Measurements from ENCODE around the gene EIPR1. TPM values are rescaled to one million over a fixed set of nuclear protein-coding genes. Genes with fewer than 3 reads are reported as not detected.

Gene EIPR1
- total and polyA plus RNA-seq, 4 donors: 26.2 to 45.4 (median 36.1) TPM

DNA sequence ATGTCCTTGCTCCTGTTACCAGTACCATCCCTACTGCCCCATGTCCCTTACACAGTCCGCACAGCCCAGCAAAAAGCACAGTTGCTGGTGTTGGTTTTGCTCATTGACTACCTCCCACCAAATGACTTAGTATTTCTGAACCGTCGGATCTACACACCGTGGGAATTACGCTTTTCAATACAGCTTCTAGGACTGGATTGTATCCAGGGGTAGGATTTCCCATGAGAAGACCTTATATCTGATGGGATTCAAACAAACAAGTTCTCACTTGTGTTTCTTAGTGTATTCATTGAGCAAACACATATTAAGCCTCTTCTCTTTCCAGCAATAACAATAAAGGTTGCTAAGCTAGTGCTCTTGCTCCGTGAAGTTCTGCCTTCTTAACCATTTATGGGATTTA lies 27.7 kb upstream of the EIPR1 start:
- H3K27ac ChIP-seq (ENCODE audit: low read depth, low read length): peak overlapping the region; percentile 6
- DNase-seq (ENCODE audit: low read depth in 4 of 6, low spot score in 6 of 6): peak in 2 of 6 donors; percentile 53 to 72
- no peak overlapping the region for H3K4me3 ChIP-seq (ENCODE audit: low read depth, low read length)
- H3K36me3 ChIP-seq (ENCODE audit: control insufficient read depth, insufficient read depth, low read length): peaks cover 27% of the 10 kb centered on the region
- no peaks in the 10 kb centered on the region for H3K9me3 ChIP-seq (ENCODE audit: control insufficient read depth, insufficient read depth, low read length)
- WGBS (ENCODE audit: insufficient coverage): no CpG with 5 or more reads among the region's 6 CpGs
- H3K4me1 ChIP-seq (ENCODE audit: control insufficient read depth, insufficient read depth, low read length): peaks cover 27% of the 10 kb centered on the region
- no peaks in the 10 kb centered on the region for H3K27me3 ChIP-seq (ENCODE audit: control insufficient read depth, insufficient read depth, low read length)

DNA sequence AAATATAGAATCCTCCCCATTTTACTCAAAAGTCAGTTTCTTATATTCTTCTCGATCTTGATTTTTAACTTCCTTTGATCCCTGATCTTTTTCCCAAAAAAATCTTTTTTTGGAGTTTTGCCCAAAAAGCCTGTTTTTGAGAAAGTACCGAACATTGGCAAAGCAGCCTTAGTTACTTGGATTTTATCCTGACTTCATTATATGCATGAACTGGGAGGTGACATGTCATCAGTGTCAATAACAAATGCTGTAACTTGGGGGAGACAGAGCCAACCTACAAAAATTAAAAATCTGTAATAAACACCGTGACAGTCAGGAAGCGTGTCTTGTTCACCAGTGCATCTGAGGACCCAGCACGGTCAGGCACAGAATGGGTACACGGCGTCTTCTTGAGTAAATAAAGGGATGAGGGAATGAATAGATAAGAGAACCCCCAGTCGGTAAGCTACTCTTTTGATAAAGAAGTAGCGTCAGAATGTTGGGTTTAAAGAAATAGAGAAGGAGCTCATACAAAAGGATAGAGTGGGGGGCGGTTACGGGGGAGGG lies 26.8 kb upstream of the EIPR1 start:
- Histone ChIP-seq H3K4me3 (ENCODE audit: low read depth, low read length) (no peak overlapping the region), H3K4me1 (ENCODE audit: control insufficient read depth, insufficient read depth, low read length) (peaks cover 36% of the 10 kb centered on the region), H3K27ac (ENCODE audit: low read depth, low read length) (peak overlapping the region; percentile 6), H3K36me3 (ENCODE audit: control insufficient read depth, insufficient read depth, low read length) (peaks cover 28% of the 10 kb centered on the region), H3K27me3 (ENCODE audit: control insufficient read depth, insufficient read depth, low read length) (no peaks in the 10 kb centered on the region), H3K9me3 (ENCODE audit: control insufficient read depth, insufficient read depth, low read length) (no peaks in the 10 kb centered on the region)
- peak in 1 of 6 donors; percentile 58 for DNase-seq (ENCODE audit: low read depth in 4 of 6, low spot score in 6 of 6)
- 70% methylated on average over 10 of the region's 11 CpGs for WGBS (ENCODE audit: insufficient coverage)

DNA sequence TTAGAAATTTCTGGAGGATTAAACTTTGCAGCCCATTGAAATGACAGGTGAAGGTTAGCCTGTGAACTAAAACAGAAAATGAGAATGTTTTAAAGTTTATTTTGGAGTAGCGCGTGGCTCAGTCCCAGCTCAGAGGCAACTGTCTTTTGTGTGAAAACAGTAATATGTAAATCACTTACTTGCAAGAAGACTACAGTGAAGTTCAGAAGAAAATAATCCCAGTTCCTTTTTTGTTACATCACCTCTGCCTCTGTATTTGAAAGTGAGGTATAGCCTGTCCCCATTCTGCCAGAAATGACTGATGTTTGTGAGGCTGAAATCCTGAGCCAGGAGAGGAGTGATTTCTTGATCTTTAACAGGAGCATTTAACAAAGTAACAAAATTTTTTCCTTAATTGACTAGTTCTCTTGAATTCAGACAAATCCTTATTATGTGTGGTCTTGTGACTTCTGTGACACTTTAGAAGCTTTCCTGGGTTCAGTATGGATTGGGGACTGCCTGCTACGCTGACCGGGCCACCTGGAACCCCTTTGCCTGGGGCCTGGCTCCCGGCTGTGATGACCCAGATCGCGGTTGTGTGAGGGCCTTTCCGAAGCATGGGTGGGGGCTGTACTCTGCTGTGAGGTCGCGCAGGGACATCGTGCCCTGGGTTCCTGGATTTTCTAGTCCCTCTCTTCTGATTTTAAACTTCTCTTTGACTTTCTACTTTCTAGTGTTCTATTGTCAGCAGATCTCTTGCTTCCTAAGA lies 26.1 kb upstream of the EIPR1 start:
- Histone ChIP-seq H3K27ac (ENCODE audit: low read depth, low read length) (peak overlapping the region; percentile 6), H3K9me3 (ENCODE audit: control insufficient read depth, insufficient read depth, low read length) (no peaks in the 10 kb centered on the region), H3K27me3 (ENCODE audit: control insufficient read depth, insufficient read depth, low read length) (no peaks in the 10 kb centered on the region), H3K4me1 (ENCODE audit: control insufficient read depth, insufficient read depth, low read length) (peaks cover 42% of the 10 kb centered on the region), H3K36me3 (ENCODE audit: control insufficient read depth, insufficient read depth, low read length) (peaks cover 26% of the 10 kb centered on the region), H3K4me3 (ENCODE audit: low read depth, low read length) (no peak overlapping the region)
- DNase-seq (ENCODE audit: low read depth in 4 of 6, low spot score in 6 of 6): no peak
- 39% methylated on average over 6 of the region's 11 CpGs for WGBS (ENCODE audit: insufficient coverage)

DNA sequence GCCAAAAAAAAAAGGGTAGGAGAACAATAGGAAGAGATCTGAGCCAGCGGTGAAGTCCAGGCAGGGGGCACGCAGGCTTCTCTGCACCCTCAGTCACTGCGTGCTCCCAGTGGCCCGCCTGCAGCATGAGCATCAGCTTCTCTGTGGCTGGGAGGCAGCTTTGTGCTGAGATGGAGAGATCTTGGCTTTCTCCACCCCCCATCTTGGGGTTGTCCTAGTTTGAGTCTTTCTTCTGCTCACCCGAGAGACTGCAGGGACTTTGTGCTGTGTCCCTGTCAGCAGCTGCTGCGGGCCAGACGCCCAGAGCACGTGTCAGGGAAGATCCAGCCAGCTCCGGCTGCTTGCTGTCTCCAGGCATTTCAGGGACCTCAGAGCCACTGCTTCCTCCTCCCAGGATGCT lies 22.2 kb upstream of the EIPR1 start:
- 0% methylated on average over 4 of the region's 9 CpGs for WGBS (ENCODE audit: insufficient coverage)
- peak in 5 of 6 donors; percentile 53 to 92 (median 72) for DNase-seq (ENCODE audit: low read depth in 4 of 6, low spot score in 6 of 6)
- peak overlapping the region; percentile 83 for H3K27ac ChIP-seq (ENCODE audit: low read depth, low read length)
- H3K4me1 ChIP-seq (ENCODE audit: control insufficient read depth, insufficient read depth, low read length): peaks cover 39% of the 10 kb centered on the region
- H3K27me3 ChIP-seq (ENCODE audit: control insufficient read depth, insufficient read depth, low read length): no peaks in the 10 kb centered on the region
- no peak overlapping the region for H3K4me3 ChIP-seq (ENCODE audit: low read depth, low read length)
- H3K36me3 ChIP-seq (ENCODE audit: control insufficient read depth, insufficient read depth, low read length): peaks cover 30% of the 10 kb centered on the region
- H3K9me3 ChIP-seq (ENCODE audit: control insufficient read depth, insufficient read depth, low read length): peaks cover 7% of the 10 kb centered on the region

DNA sequence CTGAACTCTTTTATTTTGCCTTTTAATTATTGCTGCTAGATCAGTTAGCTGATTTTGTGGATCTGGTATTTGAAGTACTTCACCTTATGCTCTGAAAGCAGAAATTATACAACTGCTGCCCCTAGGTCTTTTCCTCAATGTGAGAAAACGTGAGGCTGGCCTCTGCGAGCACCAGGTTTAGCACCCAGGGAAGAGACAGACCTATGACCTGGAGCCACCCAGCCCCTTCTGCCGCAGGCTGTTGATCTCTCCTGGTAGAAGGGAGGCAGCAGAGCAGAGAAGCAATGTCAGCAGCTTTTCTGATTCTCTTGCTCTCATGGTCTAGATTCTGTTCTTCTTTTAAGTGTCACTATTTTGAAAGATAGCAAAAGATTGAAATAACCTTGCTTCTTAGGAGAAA lies 21.8 kb upstream of the EIPR1 start:
- WGBS (ENCODE audit: insufficient coverage): 12% methylated on average over 3 of the region's 3 CpGs
- Histone ChIP-seq H3K27ac (ENCODE audit: low read depth, low read length) (peak overlapping the region; percentile 83), H3K9me3 (ENCODE audit: control insufficient read depth, insufficient read depth, low read length) (peaks cover 7% of the 10 kb centered on the region), H3K36me3 (ENCODE audit: control insufficient read depth, insufficient read depth, low read length) (peaks cover 29% of the 10 kb centered on the region), H3K27me3 (ENCODE audit: control insufficient read depth, insufficient read depth, low read length) (no peaks in the 10 kb centered on the region), H3K4me3 (ENCODE audit: low read depth, low read length) (no peak overlapping the region), H3K4me1 (ENCODE audit: control insufficient read depth, insufficient read depth, low read length) (peaks cover 35% of the 10 kb centered on the region)
- peak in 1 of 6 donors; percentile 67 for DNase-seq (ENCODE audit: low read depth in 4 of 6, low spot score in 6 of 6)

DNA sequence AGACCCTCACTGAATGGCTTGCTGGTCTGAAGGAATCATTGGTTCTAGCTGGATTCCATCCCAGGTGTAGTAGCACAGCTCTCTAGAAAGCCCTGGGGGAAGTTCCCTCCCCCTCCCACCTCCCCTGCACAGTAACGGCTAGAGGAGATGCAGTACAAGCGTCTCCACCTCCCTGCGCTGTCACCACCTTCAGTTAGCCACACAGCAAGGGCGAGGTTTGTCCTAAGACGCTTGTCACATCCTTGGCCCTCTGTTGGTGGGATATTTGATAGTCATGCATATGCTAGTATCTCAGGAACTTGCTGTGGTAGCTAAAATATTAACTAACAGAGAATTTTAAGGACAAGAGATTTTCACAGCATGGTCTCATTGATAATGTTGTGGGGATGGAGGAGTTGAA lies 21.2 kb upstream of the EIPR1 start:
- no CpG with 5 or more reads among the region's 5 CpGs for WGBS (ENCODE audit: insufficient coverage)
- Histone ChIP-seq H3K9me3 (ENCODE audit: control insufficient read depth, insufficient read depth, low read length) (peaks cover 8% of the 10 kb centered on the region), H3K4me1 (ENCODE audit: control insufficient read depth, insufficient read depth, low read length) (peaks cover 32% of the 10 kb centered on the region), H3K27me3 (ENCODE audit: control insufficient read depth, insufficient read depth, low read length) (no peaks in the 10 kb centered on the region), H3K4me3 (ENCODE audit: low read depth, low read length) (no peak overlapping the region), H3K27ac (ENCODE audit: low read depth, low read length) (peak overlapping the region; percentile 83), H3K36me3 (ENCODE audit: control insufficient read depth, insufficient read depth, low read length) (peaks cover 26% of the 10 kb centered on the region)
- DNase-seq (ENCODE audit: low read depth in 4 of 6, low spot score in 6 of 6): peak in 1 of 6 donors; percentile 73

DNA sequence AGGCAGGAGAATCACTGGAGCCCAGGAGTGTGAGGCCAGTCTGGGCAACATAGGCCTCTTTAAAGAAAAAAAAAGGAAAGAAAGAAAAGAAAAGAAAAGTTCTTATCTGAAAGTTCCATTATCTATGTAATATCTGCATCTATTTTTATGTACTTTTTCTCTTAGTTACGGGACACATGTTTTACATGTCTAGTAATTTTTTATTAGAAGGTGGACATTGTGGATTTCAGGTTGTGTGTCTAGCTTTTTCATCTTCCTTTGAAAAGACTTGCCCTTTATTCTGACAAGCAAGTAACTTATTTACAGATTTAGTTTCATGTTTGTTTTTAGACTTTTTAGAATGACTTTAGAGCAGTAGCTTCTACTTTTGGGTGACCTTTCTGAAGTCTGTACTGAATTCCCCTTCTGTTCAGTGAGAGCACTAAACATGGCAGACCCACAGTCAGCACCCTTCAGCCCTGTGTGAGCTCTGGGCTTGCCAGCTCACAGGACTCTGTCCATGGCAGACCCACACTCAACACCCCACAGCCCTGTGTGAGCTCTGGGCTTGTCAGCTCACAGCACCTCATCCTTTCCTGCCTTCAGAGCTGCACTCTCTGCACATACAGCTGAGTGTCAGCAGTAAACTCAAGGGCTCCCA lies 19.4 kb upstream of the EIPR1 start:
- no peak for DNase-seq (ENCODE audit: low read depth in 4 of 6, low spot score in 6 of 6)
- Histone ChIP-seq H3K4me3 (ENCODE audit: low read depth, low read length) (no peak overlapping the region), H3K4me1 (ENCODE audit: control insufficient read depth, insufficient read depth, low read length) (peaks cover 31% of the 10 kb centered on the region), H3K9me3 (ENCODE audit: control insufficient read depth, insufficient read depth, low read length) (peaks cover 8% of the 10 kb centered on the region), H3K36me3 (ENCODE audit: control insufficient read depth, insufficient read depth, low read length) (peaks cover 21% of the 10 kb centered on the region), H3K27me3 (ENCODE audit: control insufficient read depth, insufficient read depth, low read length) (no peaks in the 10 kb centered on the region), H3K27ac (ENCODE audit: low read depth, low read length) (no peak overlapping the region)
- WGBS (ENCODE audit: insufficient coverage): no CpG with 5 or more reads among the region's 1 CpG

DNA sequence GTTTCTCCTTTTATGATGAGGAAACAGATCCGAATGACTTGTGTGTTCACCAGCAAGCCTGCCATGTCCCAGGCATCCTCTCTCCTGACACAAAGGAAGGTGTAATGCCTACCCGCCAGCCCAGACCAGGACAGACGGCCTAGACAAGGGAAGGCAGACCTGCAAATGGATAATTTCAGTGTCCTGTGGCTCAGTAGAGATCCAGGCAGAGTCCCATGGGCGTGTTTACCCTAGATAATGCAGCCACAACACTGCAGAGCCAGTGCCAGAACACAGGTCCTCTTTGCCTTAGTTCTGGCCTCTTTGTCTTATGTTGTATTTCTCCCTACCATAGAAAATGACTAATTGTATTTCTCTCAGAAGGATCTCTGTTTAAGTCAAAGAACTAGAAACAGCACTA lies 14.6 kb upstream of the EIPR1 start:
- Histone ChIP-seq H3K4me1 (ENCODE audit: control insufficient read depth, insufficient read depth, low read length) (no peaks in the 10 kb centered on the region), H3K36me3 (ENCODE audit: control insufficient read depth, insufficient read depth, low read length) (peaks cover 43% of the 10 kb centered on the region), H3K4me3 (ENCODE audit: low read depth, low read length) (no peak overlapping the region), H3K27ac (ENCODE audit: low read depth, low read length) (no peak overlapping the region), H3K27me3 (ENCODE audit: control insufficient read depth, insufficient read depth, low read length) (no peaks in the 10 kb centered on the region), H3K9me3 (ENCODE audit: control insufficient read depth, insufficient read depth, low read length) (peaks cover 8% of the 10 kb centered on the region)
- 91% methylated on average over 4 of the region's 4 CpGs for WGBS (ENCODE audit: insufficient coverage)
- DNase-seq (ENCODE audit: low read depth in 4 of 6, low spot score in 6 of 6): no peak

DNA sequence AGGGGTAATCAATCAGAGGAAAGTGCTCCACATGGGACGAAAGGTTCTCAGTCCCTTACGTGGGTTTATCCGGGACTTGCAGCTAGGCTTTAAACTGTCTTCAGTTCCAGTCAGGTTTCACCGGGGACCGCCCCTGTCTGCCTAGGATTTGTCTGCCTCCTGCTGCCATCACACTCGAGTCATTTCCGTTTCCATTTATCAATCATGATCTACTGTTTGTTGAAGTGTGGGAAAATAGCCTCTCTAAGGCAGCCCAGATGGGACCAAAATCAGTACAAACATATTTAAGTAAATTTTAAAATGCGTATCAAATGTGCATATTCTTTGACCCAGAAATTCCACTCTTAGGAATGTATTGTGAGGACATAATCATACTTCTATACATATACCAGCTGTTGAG lies 12.4 kb upstream of the EIPR1 start:
- no peaks in the 10 kb centered on the region for H3K4me1 ChIP-seq (ENCODE audit: control insufficient read depth, insufficient read depth, low read length)
- no peaks in the 10 kb centered on the region for H3K27me3 ChIP-seq (ENCODE audit: control insufficient read depth, insufficient read depth, low read length)
- H3K9me3 ChIP-seq (ENCODE audit: control insufficient read depth, insufficient read depth, low read length): peaks cover 1% of the 10 kb centered on the region
- peaks cover 42% of the 10 kb centered on the region for H3K36me3 ChIP-seq (ENCODE audit: control insufficient read depth, insufficient read depth, low read length)
- DNase-seq (ENCODE audit: low read depth in 4 of 6, low spot score in 6 of 6): no peak
- WGBS (ENCODE audit: insufficient coverage): 89% methylated on average over 3 of the region's 8 CpGs
- no peak overlapping the region for H3K4me3 ChIP-seq (ENCODE audit: low read depth, low read length)
- H3K27ac ChIP-seq (ENCODE audit: low read depth, low read length): no peak overlapping the region

All from spinal cord (tissue), 10 donors.